Upper lobe of left lung (tissue), 4 donors: ENCODE results near the gene TMEM165.

Experiments used
- EP300 ChIP-seq, 4 donors: sonication (generic); formaldehyde crosslinking; IDR thresholded peaks; one replicate each; pipeline ENCODE4 v1.5.1; 2017; ENCODE audit warnings: antibody characterized with exemption in 4 of 4, control low read depth in 2 of 4
- POLR2A ChIP-seq, 4 donors: fragments of 450-650 bp; IDR thresholded peaks; one replicate each; pipeline ENCODE4 v1.5.1; 2016 to 2017; ENCODE audit warnings: antibody characterized with exemption in 4 of 4, mild to moderate bottlenecking in 2 of 4
- POLR2AphosphoS5 ChIP-seq, 2 donors: sonication (generic); formaldehyde crosslinking; IDR thresholded peaks; one replicate each; pipeline ENCODE4 v1.5.1; 2017; ENCODE audit warnings: antibody characterized with exemption in 2 of 2
- TF ChIP-seq, protein P1 (sequence below), 6 experiments: fragments of 450-650 bp in 4 of 6; fragments of 200-600 bp in 2 of 6; sonication (generic) in 2 of 6; IDR thresholded peaks; one replicate each; pipeline ENCODE4 v1.5.1; 2016 to 2019; ENCODE audit warnings: antibody characterized with exemption in 6 of 6

DNA sequence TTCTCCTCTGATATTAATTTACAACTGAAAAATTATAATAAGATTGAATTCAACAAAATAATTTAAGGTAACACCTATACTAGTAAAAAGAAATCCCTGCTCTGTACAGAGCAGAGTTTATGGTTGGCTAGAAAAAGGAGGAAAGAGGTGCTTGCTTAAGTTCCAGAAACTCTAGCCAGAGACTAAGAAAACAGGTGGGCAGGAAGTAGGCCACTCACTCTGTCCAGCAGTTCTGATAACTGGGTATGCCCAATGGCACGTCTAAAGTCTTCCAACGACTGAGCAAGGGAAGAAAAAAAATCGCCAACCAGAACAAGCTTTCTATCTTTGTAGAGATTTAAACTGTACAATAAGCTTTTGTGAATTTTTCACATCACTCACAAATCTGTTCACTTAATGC, 42.1 kb downstream of the TMEM165 start:
- TF ChIP-seq, protein P1, sequence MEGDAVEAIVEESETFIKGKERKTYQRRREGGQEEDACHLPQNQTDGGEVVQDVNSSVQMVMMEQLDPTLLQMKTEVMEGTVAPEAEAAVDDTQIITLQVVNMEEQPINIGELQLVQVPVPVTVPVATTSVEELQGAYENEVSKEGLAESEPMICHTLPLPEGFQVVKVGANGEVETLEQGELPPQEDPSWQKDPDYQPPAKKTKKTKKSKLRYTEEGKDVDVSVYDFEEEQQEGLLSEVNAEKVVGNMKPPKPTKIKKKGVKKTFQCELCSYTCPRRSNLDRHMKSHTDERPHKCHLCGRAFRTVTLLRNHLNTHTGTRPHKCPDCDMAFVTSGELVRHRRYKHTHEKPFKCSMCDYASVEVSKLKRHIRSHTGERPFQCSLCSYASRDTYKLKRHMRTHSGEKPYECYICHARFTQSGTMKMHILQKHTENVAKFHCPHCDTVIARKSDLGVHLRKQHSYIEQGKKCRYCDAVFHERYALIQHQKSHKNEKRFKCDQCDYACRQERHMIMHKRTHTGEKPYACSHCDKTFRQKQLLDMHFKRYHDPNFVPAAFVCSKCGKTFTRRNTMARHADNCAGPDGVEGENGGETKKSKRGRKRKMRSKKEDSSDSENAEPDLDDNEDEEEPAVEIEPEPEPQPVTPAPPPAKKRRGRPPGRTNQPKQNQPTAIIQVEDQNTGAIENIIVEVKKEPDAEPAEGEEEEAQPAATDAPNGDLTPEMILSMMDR (IDR thresholded peaks at IDR 0.05): no peak
- TF ChIP-seq POLR2A (IDR thresholded peaks at IDR 0.05): no peak
- TF ChIP-seq EP300 (IDR thresholded peaks at IDR 0.05): no peak
- no peak for TF ChIP-seq POLR2AphosphoS5 (IDR thresholded peaks at IDR 0.05)
